Right lung (tissue), 5 donors: ENCODE data around the gene MPC2. TPM values are rescaled to one million over a fixed set of nuclear protein-coding genes. Genes with fewer than 3 reads are reported as not detected.
"Not testable (repeated sequence)": the region's sequence is repeated elsewhere in the genome, so short reads cannot be mapped to it uniquely, and the experiment has no call there.

Source experiments
- DNase-seq, 2 donors: peaks; one replicate each; pipeline ENCODE4 v3.0.0-alpha.2; 2013
- polyA plus RNA-seq, 5 donors: library from polyadenylated mRNA; unstranded; fragments of 120-200 nt; gene quantifications; one replicate each; pipeline versions ENCODE4 v1.2.1 to v1.2.3, GENCODE V29; 2013; ENCODE audit warnings: inconsistent platforms in 1 of 5, low replicate concordance in 1 of 5; ENCODE audit not compliant: insufficient read length in 5 of 5, insufficient read depth in 1 of 5

MPC2 gene
- polyA plus RNA-seq, 5 donors: 46.3 to 57.7 (median 54.9) TPM

GRCh38 chr1:167936068-167936929 lies 573 bp downstream of the MPC2 start, which contains the start of gene DCAF6:
Gene DCAF6, plus strand, starts transcription at chr1:167936683. Its CDS starts 229 bp downstream, at chr1:167936912.
- peak; percentile 99 for DNase-seq

GRCh38 chr1:167935216-167936067 lies 1.4 kb downstream of the MPC2 start:
- peak in 1 of 2 donors; percentile 50 for DNase-seq

- DNase-seq: peak in 1 of 2 donors; percentile 36
These were observed 2.3 kb downstream of the MPC2 start for GRCh38 chr1:167934426-167935215.

GRCh38 chr1:167933788-167934187 lies 3.1 kb downstream of the MPC2 start:
- no peak for DNase-seq

- DNase-seq: no peak
These were observed 7.1 kb downstream of the MPC2 start for GRCh38 chr1:167929725-167930124.

- not testable (repeated sequence) for DNase-seq
These were observed 8.0 kb downstream of the MPC2 start for GRCh38 chr1:167928919-167929318.

- no peak for DNase-seq
These were observed 8.4 kb downstream of the MPC2 start for GRCh38 chr1:167928457-167928852.

- no peak for DNase-seq
These were observed 9.7 kb downstream of the MPC2 start for GRCh38 chr1:167927046-167927754.

- DNase-seq: no peak
These were observed 10.3 kb downstream of the MPC2 start for GRCh38 chr1:167926486-167926997.

- DNase-seq: no peak
These were observed 12.2 kb downstream of the MPC2 start for GRCh38 chr1:167924543-167925231.

- no peak for DNase-seq
These were observed 12.8 kb downstream of the MPC2 start for GRCh38 chr1:167924102-167924501.

- no peak for DNase-seq
These were observed 13.4 kb downstream of the MPC2 start for GRCh38 chr1:167923324-167924056.

GRCh38 chr1:167922611-167923074 lies 14.2 kb downstream of the MPC2 start:
- DNase-seq: no peak

- DNase-seq: no peak
These were observed 14.8 kb downstream of the MPC2 start for GRCh38 chr1:167922023-167922422.

GRCh38 chr1:167916766-167917511 lies 19.9 kb downstream of the MPC2 start:
- DNase-seq: no peak

GRCh38 chr1:167915569-167915968 lies 21.3 kb downstream of the MPC2 start:
- DNase-seq: no peak

GRCh38 chr1:167913895-167914496 lies 22.9 kb downstream of the MPC2 start, which contains the start of gene ADCY10:
Gene ADCY10, minus strand, starts transcription at chr1:167914134. Its CDS starts 8,994 bp downstream, at chr1:167905140.
- no peak for DNase-seq

- DNase-seq: no peak
These were observed 24.6 kb downstream of the MPC2 start for GRCh38 chr1:167912294-167912693.
